Activated T-helper 17 cell treated with anti-CD3 and anti-CD28 coated beads, Interleukin-2, amount 50 U/mL, for 72 hours (primary cell): ENCODE data around the gene SNAPC5. TPM values are rescaled to one million over a fixed set of nuclear protein-coding genes. Genes with fewer than 3 reads are reported as not detected.
A peak's percentile ranks its signal among the peaks of the same experiment; 100 is the strongest.

Source experiments
- ATAC-seq: fragments of 150-1000 bp; cut with Tn5 transposase; replicated peaks from 2 replicates; pipeline ENCODE4 v1.10.0; 2021; ENCODE audit warnings: mild to moderate bottlenecking, moderate library complexity
- H3K27ac Mint-ChIP-seq: one replicate; pipeline ENCODE4 v1.8.0; 2022; ENCODE audit warnings: mixed read lengths
- H3K27me3 Mint-ChIP-seq: one replicate; pipeline ENCODE4 v1.8.0; 2022; ENCODE audit warnings: mixed read lengths
- H3K36me3 Mint-ChIP-seq: one replicate; pipeline ENCODE4 v1.8.0; 2022; ENCODE audit warnings: low read depth, mild to moderate bottlenecking, mixed read lengths
- H3K4me1 Mint-ChIP-seq: one replicate; pipeline ENCODE4 v1.8.0; 2022; ENCODE audit warnings: mixed read lengths
- H3K4me3 Mint-ChIP-seq: one replicate; pipeline ENCODE4 v1.8.0; 2022; ENCODE audit warnings: mild to moderate bottlenecking, mixed read lengths
- H3K9me3 Mint-ChIP-seq: one replicate; pipeline ENCODE4 v1.8.0; 2022; ENCODE audit warnings: mixed read lengths
- total RNA-seq, 2 donors: library from RNA; stranded (reverse); gene quantifications; one replicate each; pipeline ENCODE4 v1.2.3, GENCODE V29; 2022

SNAPC5 gene
- total RNA-seq: 10 to 100 TPM; 13.2 to 22.7 TPM

GRCh38 chr15:66497502-66498455 lies at the start of gene SNAPC5:
Gene SNAPC5, minus strand, starts transcription at chr15:66497762. Its CDS starts 31 bp downstream, at chr15:66497731.
- Mint-ChIP-seq H3K36me3 (peaks cover 96% of the 10 kb centered on the region), H3K4me3 (peak within 1 kb of the TSS; percentile 94), H3K27ac (peak within 1 kb of the TSS; percentile 92), H3K4me1 (peaks cover 25% of the 10 kb centered on the region), H3K27me3 (no peaks in the 10 kb centered on the region), H3K9me3 (no peaks in the 10 kb centered on the region)
- peak; percentile 93 for ATAC-seq

- Mint-ChIP-seq H3K4me3 (no peak overlapping the region), H3K27me3 (no peaks in the 10 kb centered on the region), H3K9me3 (no peaks in the 10 kb centered on the region), H3K36me3 (peaks cover 56% of the 10 kb centered on the region), H3K27ac (no peak overlapping the region), H3K4me1 (no peaks in the 10 kb centered on the region)
- ATAC-seq: no peak
Observed at GRCh38 chr15:66545255-66545654, 47.7 kb upstream of the SNAPC5 start.

- no peak for ATAC-seq
- H3K36me3 Mint-ChIP-seq: peaks cover 63% of the 10 kb centered on the region
- no peaks in the 10 kb centered on the region for H3K9me3 Mint-ChIP-seq
- no peaks in the 10 kb centered on the region for H3K27me3 Mint-ChIP-seq
- H3K4me3 Mint-ChIP-seq: no peak overlapping the region
- H3K27ac Mint-ChIP-seq: no peak overlapping the region
- no peaks in the 10 kb centered on the region for H3K4me1 Mint-ChIP-seq
Observed at GRCh38 chr15:66542896-66543295, 45.3 kb upstream of the SNAPC5 start.

GRCh38 chr15:66535056-66535455 lies 37.5 kb upstream of the SNAPC5 start:
- no peak for ATAC-seq
- Mint-ChIP-seq H3K36me3 (peaks cover 78% of the 10 kb centered on the region), H3K4me3 (no peak overlapping the region), H3K27ac (no peak overlapping the region), H3K27me3 (no peaks in the 10 kb centered on the region), H3K4me1 (no peaks in the 10 kb centered on the region), H3K9me3 (no peaks in the 10 kb centered on the region)

- Mint-ChIP-seq H3K27me3 (no peaks in the 10 kb centered on the region), H3K27ac (no peak overlapping the region), H3K4me1 (no peaks in the 10 kb centered on the region), H3K36me3 (peaks cover 95% of the 10 kb centered on the region), H3K4me3 (no peak overlapping the region), H3K9me3 (no peaks in the 10 kb centered on the region)
- no peak for ATAC-seq
Observed at GRCh38 chr15:66524838-66525237, 27.3 kb upstream of the SNAPC5 start.

GRCh38 chr15:66523926-66524325 lies 26.4 kb upstream of the SNAPC5 start:
- Mint-ChIP-seq H3K4me3 (no peak overlapping the region), H3K27me3 (no peaks in the 10 kb centered on the region), H3K9me3 (no peaks in the 10 kb centered on the region), H3K27ac (no peak overlapping the region), H3K4me1 (no peaks in the 10 kb centered on the region), H3K36me3 (peaks cover 89% of the 10 kb centered on the region)
- no peak for ATAC-seq

- no peaks in the 10 kb centered on the region for H3K9me3 Mint-ChIP-seq
- H3K4me3 Mint-ChIP-seq: no peak overlapping the region
- H3K27me3 Mint-ChIP-seq: no peaks in the 10 kb centered on the region
- peaks cover 4% of the 10 kb centered on the region for H3K4me1 Mint-ChIP-seq
- no peak for ATAC-seq
- peaks cover 63% of the 10 kb centered on the region for H3K36me3 Mint-ChIP-seq
- H3K27ac Mint-ChIP-seq: no peak overlapping the region
Observed at GRCh38 chr15:66515901-66516322, 18.4 kb upstream of the SNAPC5 start.

- Mint-ChIP-seq H3K27ac (no peak overlapping the region), H3K36me3 (peaks cover 54% of the 10 kb centered on the region), H3K9me3 (no peaks in the 10 kb centered on the region), H3K27me3 (no peaks in the 10 kb centered on the region), H3K4me3 (no peak overlapping the region), H3K4me1 (peaks cover 4% of the 10 kb centered on the region)
- no peak for ATAC-seq
Observed at GRCh38 chr15:66514586-66514985, 17.0 kb upstream of the SNAPC5 start.

- no peak for ATAC-seq
- Mint-ChIP-seq H3K4me1 (peaks cover 8% of the 10 kb centered on the region), H3K27me3 (no peaks in the 10 kb centered on the region), H3K36me3 (peaks cover 36% of the 10 kb centered on the region), H3K4me3 (no peak overlapping the region), H3K9me3 (no peaks in the 10 kb centered on the region), H3K27ac (no peak overlapping the region)
Observed at GRCh38 chr15:66508293-66508883, 10.8 kb upstream of the SNAPC5 start.

- H3K27ac Mint-ChIP-seq: peak overlapping the region; percentile 93
- H3K4me1 Mint-ChIP-seq: peaks cover 14% of the 10 kb centered on the region
- H3K27me3 Mint-ChIP-seq: no peaks in the 10 kb centered on the region
- ATAC-seq: no peak
- no peaks in the 10 kb centered on the region for H3K9me3 Mint-ChIP-seq
- peak overlapping the region; percentile 88 for H3K4me3 Mint-ChIP-seq
- peaks cover 62% of the 10 kb centered on the region for H3K36me3 Mint-ChIP-seq
Observed at GRCh38 chr15:66505818-66506217, 8.3 kb upstream of the SNAPC5 start.

GRCh38 chr15:66505430-66505811 lies 7.9 kb upstream of the SNAPC5 start:
- peak overlapping the region; percentile 93 for H3K27ac Mint-ChIP-seq
- peaks cover 66% of the 10 kb centered on the region for H3K36me3 Mint-ChIP-seq
- no peaks in the 10 kb centered on the region for H3K9me3 Mint-ChIP-seq
- H3K4me1 Mint-ChIP-seq: peaks cover 14% of the 10 kb centered on the region
- H3K4me3 Mint-ChIP-seq: peak overlapping the region; percentile 88
- peak; percentile 15 for ATAC-seq
- H3K27me3 Mint-ChIP-seq: no peaks in the 10 kb centered on the region

GRCh38 chr15:66504563-66505429 lies 7.2 kb upstream of the SNAPC5 start, which contains the start of the genes RPL4 and ZWILCH:
Gene RPL4, minus strand, starts transcription at chr15:66504855. Its CDS starts 65 bp downstream, at chr15:66504790.
Gene ZWILCH, plus strand, starts transcription at chr15:66505326. Its CDS starts 13 bp downstream, at chr15:66505339.
- Mint-ChIP-seq H3K4me1 (peaks cover 20% of the 10 kb centered on the region), H3K27me3 (no peaks in the 10 kb centered on the region), H3K4me3 (peak within 1 kb of the TSS; percentile 88), H3K27ac (peak within 1 kb of the TSS; percentile 93), H3K9me3 (no peaks in the 10 kb centered on the region), H3K36me3 (peaks cover 72% of the 10 kb centered on the region)
- peak; percentile 94 for ATAC-seq

GRCh38 chr15:66503780-66504562 lies 6.4 kb upstream of the SNAPC5 start:
- no peaks in the 10 kb centered on the region for H3K9me3 Mint-ChIP-seq
- H3K36me3 Mint-ChIP-seq: peaks cover 72% of the 10 kb centered on the region
- H3K27ac Mint-ChIP-seq: peak overlapping the region; percentile 93
- peaks cover 20% of the 10 kb centered on the region for H3K4me1 Mint-ChIP-seq
- no peaks in the 10 kb centered on the region for H3K27me3 Mint-ChIP-seq
- ATAC-seq: no peak
- peak overlapping the region; percentile 88 for H3K4me3 Mint-ChIP-seq
